Activated CD8-positive, alpha-beta memory T cell treated with anti-CD3 and anti-CD28 coated beads, Interleukin-2, amount 10 ng/mL, durations not matched to agents 7 days and 5 days (primary cell): ENCODE results near the gene OR11L1. TPM values are rescaled to one million over a fixed set of nuclear protein-coding genes. Genes with fewer than 3 reads are reported as not detected.

Source experiments
- ATAC-seq: fragments of 150-1000 bp; cut with Tn5 transposase; one replicate; pipeline ENCODE4 v1.10.0; 2021; ENCODE audit warnings: moderate library complexity
- CTCF ChIA-PET: fragments of 350-600 bp; sonication (Branson Sonifier 250); formaldehyde crosslinking; loops from one replicate; lab custom pipeline; 2021; ENCODE audit warnings: antibody characterized with exemption; lab: Charles Lee
- DNase-seq: peaks from one replicate; pipeline ENCODE4 v3.0.0-alpha.2; 2020
- H3K27ac Mint-ChIP-seq: one replicate; pipeline ENCODE4 v1.8.0; 2021; ENCODE audit warnings: mild to moderate bottlenecking, mixed read lengths
- H3K27me3 Mint-ChIP-seq: one replicate; pipeline ENCODE4 v1.8.0; 2021; ENCODE audit warnings: mixed read lengths
- H3K36me3 Mint-ChIP-seq: one replicate; pipeline ENCODE4 v1.8.0; 2021; ENCODE audit warnings: mild to moderate bottlenecking, mixed read lengths
- H3K4me1 Mint-ChIP-seq: one replicate; pipeline ENCODE4 v1.8.0; 2021; ENCODE audit warnings: mixed read lengths
- H3K4me3 Mint-ChIP-seq: one replicate; pipeline ENCODE4 v1.8.0; 2021; ENCODE audit warnings: mild to moderate bottlenecking, moderate library complexity, mixed read lengths
- H3K9me3 Mint-ChIP-seq: one replicate; pipeline ENCODE4 v1.8.0; 2022; ENCODE audit warnings: low read depth, mixed read lengths
- total RNA-seq, 2 experiments: library from RNA; stranded (reverse); gene quantifications; one replicate each; pipeline ENCODE4 v1.2.3, GENCODE V29; 2021

The OR11L1 gene
- total RNA-seq, 2 experiments from 2014 or later, result not detected

DNA sequence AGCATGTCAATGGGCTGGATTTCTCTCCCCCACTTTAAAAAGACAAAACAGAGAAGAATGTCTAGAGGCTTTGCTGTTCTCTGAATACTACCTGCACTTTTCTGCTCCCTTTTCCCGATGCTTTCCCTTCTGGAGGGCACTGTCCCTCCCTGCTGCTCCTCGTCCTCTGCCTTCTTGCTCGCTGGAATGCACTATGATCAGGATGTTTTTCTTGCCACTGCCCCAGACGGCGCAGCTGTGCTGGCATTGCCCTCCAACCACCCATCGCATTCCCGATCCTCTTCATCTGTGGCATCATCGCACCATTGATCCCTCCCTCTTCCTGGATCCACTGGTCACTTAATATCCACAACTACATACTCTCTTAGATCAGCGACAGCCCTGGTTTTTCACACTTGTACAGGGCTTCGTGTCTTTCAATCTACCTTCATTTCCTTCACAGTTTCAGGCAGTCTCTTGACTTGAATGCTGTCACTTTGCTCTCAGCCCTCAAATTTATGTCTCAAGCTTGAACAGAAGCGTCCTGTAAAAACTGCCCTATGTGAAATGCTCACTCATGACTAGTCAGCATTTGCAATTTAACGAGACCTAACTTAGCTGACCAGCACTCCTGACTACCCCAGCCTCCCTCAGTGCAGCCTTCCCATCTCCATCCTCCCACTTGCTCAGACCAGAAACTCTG lies 3.5 kb upstream of the OR11L1 start:
- no peaks in the 10 kb centered on the region for H3K9me3 Mint-ChIP-seq
- DNase-seq (no peak), ATAC-seq (no peak)
- no peaks in the 10 kb centered on the region for H3K36me3 Mint-ChIP-seq
- no peaks in the 10 kb centered on the region for H3K27me3 Mint-ChIP-seq
- CTCF ChIA-PET, result no interaction called here
- no peaks in the 10 kb centered on the region for H3K4me1 Mint-ChIP-seq
- H3K27ac Mint-ChIP-seq, result no peak overlapping the region
- no peak overlapping the region for H3K4me3 Mint-ChIP-seq

DNA sequence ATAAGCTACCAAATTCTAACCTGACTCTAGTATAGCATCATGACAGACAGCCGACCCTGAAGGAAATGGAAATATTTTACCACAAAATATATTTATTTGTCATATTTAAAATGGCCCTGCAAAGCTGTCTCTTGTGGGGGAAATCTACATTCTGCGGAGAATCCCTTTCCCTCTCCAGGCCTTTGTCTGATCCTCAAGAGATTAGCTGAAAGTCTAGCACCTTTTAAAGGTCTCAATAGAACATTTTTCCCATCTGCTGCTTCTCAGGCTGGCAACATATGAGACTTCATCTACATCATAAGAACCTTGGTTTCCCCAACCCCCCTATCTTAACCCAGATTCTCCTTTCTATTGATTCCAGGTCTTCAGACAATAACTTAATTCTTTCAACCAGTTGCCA lies 1.7 kb upstream of the OR11L1 start:
- Mint-ChIP-seq H3K36me3 (no peaks in the 10 kb centered on the region), H3K27me3 (no peaks in the 10 kb centered on the region), H3K27ac (no peak overlapping the region), H3K9me3 (no peaks in the 10 kb centered on the region), H3K4me1 (no peaks in the 10 kb centered on the region), H3K4me3 (no peak overlapping the region)
- CTCF ChIA-PET, result no interaction called here
- ATAC-seq, result no peak
- DNase-seq, result no peak

DNA sequence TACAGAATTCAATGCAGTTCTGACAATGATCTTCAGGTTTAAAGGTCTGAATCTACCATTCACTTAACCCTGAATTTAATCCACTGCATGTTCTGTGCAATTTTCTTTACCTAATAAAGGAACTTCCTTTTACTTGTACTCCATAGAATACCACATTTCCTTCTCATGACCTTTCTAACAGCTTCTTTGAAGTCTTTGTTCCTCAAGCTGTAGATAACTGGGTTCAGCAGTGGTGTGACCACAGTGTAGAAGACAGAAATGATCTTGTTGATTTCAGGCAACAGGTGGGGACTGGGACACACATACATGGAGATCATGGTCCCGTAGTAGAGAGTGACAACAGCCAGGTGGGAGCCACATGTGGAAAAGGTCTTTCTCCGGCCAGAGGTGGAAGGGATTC lies 878 bp downstream of the OR11L1 start:
- no peaks in the 10 kb centered on the region for H3K36me3 Mint-ChIP-seq
- DNase-seq (no peak), ATAC-seq (no peak)
- CTCF ChIA-PET, result no interaction called here
- H3K9me3 Mint-ChIP-seq, result no peaks in the 10 kb centered on the region
- H3K4me1 Mint-ChIP-seq, result no peaks in the 10 kb centered on the region
- H3K27me3 Mint-ChIP-seq, result no peaks in the 10 kb centered on the region
- H3K4me3 Mint-ChIP-seq, result no peak overlapping the region
- no peak overlapping the region for H3K27ac Mint-ChIP-seq

DNA sequence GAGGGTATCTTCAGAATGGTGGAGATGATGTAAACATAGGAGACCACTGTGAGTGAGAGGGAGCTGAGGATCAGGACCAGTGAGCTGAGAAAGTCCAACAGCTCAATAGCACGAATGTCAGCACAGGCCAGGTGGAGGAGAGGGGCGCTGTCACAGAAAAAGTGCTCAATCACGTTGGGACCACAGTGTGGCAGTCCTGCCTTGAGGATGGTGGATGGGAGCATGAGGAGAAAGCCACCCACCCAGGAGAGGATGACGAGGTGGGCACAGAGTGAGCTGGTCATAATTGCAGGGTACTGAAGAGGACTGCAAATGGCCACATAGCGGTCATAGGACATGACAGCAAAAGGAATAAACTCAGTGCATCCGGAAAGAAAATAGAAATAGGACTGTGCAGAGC lies 8.1 kb downstream of the OR11L1 start:
- Mint-ChIP-seq H3K27me3 (no peaks in the 10 kb centered on the region), H3K4me1 (no peaks in the 10 kb centered on the region), H3K27ac (no peak overlapping the region), H3K36me3 (no peaks in the 10 kb centered on the region), H3K4me3 (no peak overlapping the region), H3K9me3 (no peaks in the 10 kb centered on the region)
- DNase-seq (no peak), ATAC-seq (no peak)
- CTCF ChIA-PET, result no interaction called here

DNA sequence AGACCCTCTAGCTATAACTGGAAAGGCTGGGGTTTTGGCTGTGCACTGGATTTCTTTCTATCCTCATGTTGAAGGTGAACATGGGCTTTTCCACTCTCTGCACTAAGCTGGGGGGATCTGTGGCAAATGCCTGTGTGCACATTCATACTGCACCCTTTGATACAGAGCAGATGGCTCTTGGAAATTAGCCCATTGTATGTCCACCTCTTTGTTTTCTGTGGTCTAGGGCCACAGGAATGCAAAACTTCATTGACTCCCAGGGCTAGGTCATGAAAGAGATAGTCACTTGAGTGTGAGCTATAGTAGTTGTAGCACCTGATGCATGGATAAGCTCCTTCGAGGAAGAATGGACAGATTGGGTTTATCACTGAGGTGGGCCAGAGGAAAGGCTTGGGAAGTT lies 12.0 kb downstream of the OR11L1 start:
- no peak overlapping the region for H3K27ac Mint-ChIP-seq
- no peaks in the 10 kb centered on the region for H3K27me3 Mint-ChIP-seq
- H3K4me3 Mint-ChIP-seq, result no peak overlapping the region
- ATAC-seq (no peak), DNase-seq (no peak)
- CTCF ChIA-PET, result no interaction called here
- no peaks in the 10 kb centered on the region for H3K4me1 Mint-ChIP-seq
- H3K9me3 Mint-ChIP-seq, result no peaks in the 10 kb centered on the region
- H3K36me3 Mint-ChIP-seq, result no peaks in the 10 kb centered on the region

DNA sequence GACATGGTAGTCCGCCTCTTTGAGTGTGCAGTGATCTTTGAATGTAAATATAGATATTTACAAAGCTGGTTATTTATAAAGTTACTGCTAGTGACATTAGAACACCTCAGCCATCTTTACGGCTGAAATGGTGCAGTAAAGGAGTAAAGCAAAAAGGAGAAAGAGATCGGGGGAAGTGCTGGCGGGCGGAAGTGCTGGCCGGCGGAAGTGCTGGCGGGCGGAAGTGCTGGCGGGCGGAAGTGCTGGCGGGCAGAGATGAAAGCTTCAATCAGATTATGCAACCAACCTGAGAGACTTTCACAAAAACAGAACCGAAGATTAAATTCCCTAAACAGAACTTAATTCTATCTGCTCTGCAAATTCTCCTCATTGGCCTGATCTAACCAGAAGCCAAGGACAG lies 16.3 kb downstream of the OR11L1 start:
- no peaks in the 10 kb centered on the region for H3K36me3 Mint-ChIP-seq
- H3K27me3 Mint-ChIP-seq, result no peaks in the 10 kb centered on the region
- DNase-seq, result no peak
- H3K27ac Mint-ChIP-seq, result no peak overlapping the region
- ATAC-seq, result no peak
- H3K4me1 Mint-ChIP-seq, result no peaks in the 10 kb centered on the region
- no peaks in the 10 kb centered on the region for H3K9me3 Mint-ChIP-seq
- H3K4me3 Mint-ChIP-seq, result no peak overlapping the region
- CTCF ChIA-PET, result no interaction called here

DNA sequence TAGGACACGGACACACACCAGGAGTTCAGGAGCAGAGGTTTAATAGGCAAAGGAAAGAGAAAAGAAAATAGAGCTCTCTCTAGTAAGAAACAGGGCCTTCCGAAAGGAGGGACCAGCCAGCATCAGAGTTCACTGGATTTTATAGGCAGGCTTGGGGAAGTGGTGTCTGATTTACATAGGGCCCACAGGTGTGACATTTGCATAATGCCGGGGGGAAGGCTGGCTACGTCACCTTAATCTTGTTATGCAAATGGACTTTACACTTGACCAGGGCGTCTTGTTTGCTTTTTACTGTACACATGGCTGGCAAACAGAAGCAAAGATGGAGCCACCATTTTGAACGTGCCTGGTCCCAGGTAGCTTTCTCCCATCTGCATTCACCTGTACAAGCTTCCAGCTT lies 17.7 kb downstream of the OR11L1 start, which contains the start of gene OR14A16:
Gene OR14A16, minus strand, starts transcription at position 97 of the 400 bp plus-strand sequence. CDS start 8,390 bp downstream, outside the sequence.
- CTCF ChIA-PET, result no interaction called here
- H3K4me1 Mint-ChIP-seq, result no peaks in the 10 kb centered on the region
- DNase-seq (no peak), ATAC-seq (no peak)
- peaks cover 2% of the 10 kb centered on the region for H3K9me3 Mint-ChIP-seq
- H3K36me3 Mint-ChIP-seq, result no peaks in the 10 kb centered on the region
- H3K27ac Mint-ChIP-seq, result no peak within 1 kb of the TSS
- H3K4me3 Mint-ChIP-seq, result no peak within 1 kb of the TSS
- H3K27me3 Mint-ChIP-seq, result no peaks in the 10 kb centered on the region

DNA sequence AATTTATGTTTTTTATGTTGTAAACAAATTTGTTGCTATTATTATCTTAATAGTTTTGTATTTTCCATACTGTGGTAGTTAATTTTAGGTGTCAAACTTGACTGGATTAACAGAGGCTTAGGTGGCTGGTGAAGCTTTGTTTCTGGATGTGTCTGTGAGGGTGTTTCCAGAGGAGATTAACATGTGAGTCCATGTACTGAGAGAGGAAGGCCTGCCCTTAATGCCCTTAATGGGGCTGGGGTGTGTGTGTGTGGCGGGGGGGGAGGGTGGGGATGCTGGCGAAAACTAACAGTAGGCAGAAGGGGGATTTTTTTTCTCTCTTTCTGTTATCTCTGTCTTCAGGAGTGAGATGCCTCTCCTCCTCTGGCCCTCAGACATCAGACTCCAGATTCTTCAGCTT lies 19.6 kb downstream of the OR11L1 start:
- no peaks in the 10 kb centered on the region for H3K27me3 Mint-ChIP-seq
- peaks cover 2% of the 10 kb centered on the region for H3K9me3 Mint-ChIP-seq
- no peak overlapping the region for H3K4me3 Mint-ChIP-seq
- CTCF ChIA-PET, result no interaction called here
- ATAC-seq (no peak), DNase-seq (no peak)
- no peak overlapping the region for H3K27ac Mint-ChIP-seq
- H3K4me1 Mint-ChIP-seq, result no peaks in the 10 kb centered on the region
- no peaks in the 10 kb centered on the region for H3K36me3 Mint-ChIP-seq

DNA sequence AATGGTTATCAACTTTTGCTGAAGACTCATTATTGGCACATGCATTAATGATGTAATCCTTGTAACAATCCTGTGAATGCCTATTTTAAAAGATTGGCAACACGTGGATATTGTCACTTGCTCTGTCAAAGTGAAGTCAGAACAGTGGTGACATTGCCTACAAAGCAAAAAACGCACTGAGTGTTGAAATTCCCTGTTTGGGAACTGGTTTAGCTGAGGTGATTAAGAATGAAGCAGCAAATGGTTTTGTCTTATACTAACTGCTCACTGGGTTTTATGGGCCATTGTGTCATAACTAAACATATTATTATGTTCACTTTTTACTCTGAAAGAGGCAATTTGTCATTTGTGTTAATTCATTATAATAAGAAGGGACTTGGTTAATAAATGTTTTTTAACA lies 29.1 kb downstream of the OR11L1 start:
- Mint-ChIP-seq H3K4me3 (no peak overlapping the region), H3K27me3 (no peaks in the 10 kb centered on the region)

DNA sequence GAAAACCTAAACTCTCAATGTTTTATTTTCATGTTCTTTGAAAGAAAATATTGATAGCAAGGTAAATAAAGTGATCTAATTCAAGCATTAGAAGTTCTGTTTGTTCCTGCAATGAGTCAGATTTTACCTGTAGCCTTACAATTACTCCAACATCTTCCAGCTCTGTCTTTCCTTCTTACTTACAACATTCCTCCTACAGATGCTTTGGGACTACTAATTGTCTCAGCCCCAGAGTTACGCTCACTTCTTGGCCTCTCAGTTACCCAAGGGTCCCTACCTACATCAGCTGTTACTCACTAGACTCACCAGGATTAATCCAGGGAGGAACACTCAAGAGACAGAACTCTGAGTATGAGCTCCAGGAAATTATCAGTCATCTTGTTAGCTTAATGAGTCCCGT lies 44.2 kb downstream of the OR11L1 start:
- CTCF ChIA-PET, result no interaction called here
- DNase-seq, result no peak
- Mint-ChIP-seq H3K36me3 (no peaks in the 10 kb centered on the region), H3K4me1 (no peaks in the 10 kb centered on the region), H3K27ac (no peak overlapping the region), H3K4me3 (no peak overlapping the region), H3K27me3 (no peaks in the 10 kb centered on the region), H3K9me3 (peaks cover 2% of the 10 kb centered on the region)
- no peak for ATAC-seq

More for the DNA sequence above, 29.1 kb downstream of the OR11L1 start:
- no peaks in the 10 kb centered on the region for H3K36me3 Mint-ChIP-seq
- ATAC-seq (no peak), DNase-seq (no peak)
- no peaks in the 10 kb centered on the region for H3K9me3 Mint-ChIP-seq
- H3K4me1 Mint-ChIP-seq, result no peaks in the 10 kb centered on the region
- CTCF ChIA-PET, result no interaction called here
- no peak overlapping the region for H3K27ac Mint-ChIP-seq

Other genes starting within 250 kb of the OR11L1 start
- gene OR2G3, start 236.3 kb downstream of the OR11L1 start, total RNA-seq, result not detected
- gene OR13G1, start 162.2 kb downstream of the OR11L1 start, total RNA-seq, result not detected
- not detected for gene OR6F1, start 125.2 kb downstream of the OR11L1 start, total RNA-seq
- not detected for gene OR14K1, start 103.3 kb downstream of the OR11L1 start, total RNA-seq
- not detected for gene OR14A2, start 93.8 kb downstream of the OR11L1 start, total RNA-seq
- not detected for gene OR1C1, start 81.3 kb downstream of the OR11L1 start, total RNA-seq
- not detected for gene OR14A16, start 17.8 kb downstream of the OR11L1 start, total RNA-seq
- under 1 TPM in 1 of 2 experiments, not detected in 1; 0.45 TPM for gene TRIM58, start 15.3 kb upstream of the OR11L1 start, total RNA-seq
- gene OR2W3, start 53.7 kb upstream of the OR11L1 start, total RNA-seq, result not detected
- not detected for gene OR2T8, start 78.4 kb upstream of the OR11L1 start, total RNA-seq
- not detected for gene OR2AJ1, start 83.0 kb upstream of the OR11L1 start, total RNA-seq
- not detected for gene OR2L8, start 107.0 kb upstream of the OR11L1 start, total RNA-seq
- not detected for gene OR2AK2, start 123.3 kb upstream of the OR11L1 start, total RNA-seq
- not detected for gene OR2L5, start 171.8 kb upstream of the OR11L1 start, total RNA-seq
- under 1 TPM in 1 of 2 experiments, not detected in 1; 0.23 TPM for gene OR2L2, start 188.2 kb upstream of the OR11L1 start, total RNA-seq
- not detected for gene OR2L3, start 204.9 kb upstream of the OR11L1 start, total RNA-seq